HCT116 (cell line): ENCODE measurements around the gene CAPN2. TPM values are rescaled to one million over a fixed set of nuclear protein-coding genes. Genes with fewer than 3 reads are reported as not detected.

Experiments used
- ATAC-seq: fragments of 200-7000 bp; cut with Tn5 transposase; 2 replicates; pipeline ENCODE4 v1.9.1; 2020; ENCODE audit warnings: mild to moderate bottlenecking, moderate library complexity
- BruUV-seq: library from RNA; stranded (reverse); fragments of 400-500 nt; replicated peaks from 2 replicates; lab custom pipeline; 2021; lab: Mats Ljungman, UMichigan
- CTCF ChIA-PET: fragments of 300-600 bp; sonication (Branson Sonifier 250); formaldehyde crosslinking; loops from one replicate; lab custom pipeline; 2021; ENCODE audit warnings: antibody characterized with exemption; lab: Charles Lee
- POLR2A ChIA-PET: fragments of 300-600, 350-600 bp; sonication (Branson Sonifier 250); formaldehyde crosslinking; loops from one replicate; lab custom pipeline; 2021; ENCODE audit warnings: antibody characterized with exemption; lab: Charles Lee
- RAD21 ChIA-PET, 2 experiments: fragments of 300-600 bp; sonication (Branson Sonifier 250); formaldehyde crosslinking; loops; one replicate each; lab custom pipeline; 2023; ENCODE audit warnings: low total read pairs in 2 of 2; ENCODE audit not compliant: uncharacterized antibody in 2 of 2, unreplicated experiment in 2 of 2, low non-redundant PET in 1 of 2; lab: Charles Lee
- DNase-seq: peaks from one replicate; pipeline ENCODE4 v3.0.0-alpha.2; 2010; ENCODE audit warnings: low read depth, low spot score
- H2AFZ ChIP-seq: fragments of 200-600 bp; shearing (Covaris generic), sonication (generic); 2 replicates; pipeline ENCODE4 v1.6.1; 2017; ENCODE audit warnings: low read depth, mixed run types, mixed read lengths, antibody characterized with exemption, low read length; ENCODE audit not compliant: poor library complexity, severe bottlenecking
- H3K27ac ChIP-seq: 2 replicates; pipeline ENCODE4 v1.5.1; 2012; ENCODE audit warnings: low read depth, low read length
- H3K27me3 ChIP-seq: fragments of 200-600 bp; sonication (generic); 2 replicates; pipeline ENCODE4 v1.6.1; 2016; ENCODE audit warnings: mixed run types, low read length, mixed read lengths; ENCODE audit not compliant: insufficient read depth
- H3K36me3 ChIP-seq, 2 experiments: fragments of 200-500 bp in 1 of 2; fragments of 200-600 bp in 1 of 2; sonication (Bioruptor generic) in 1 of 2; sonication (generic) in 1 of 2; 2 replicates each; pipeline versions ENCODE4 v1.5.1 to v1.6.1; 2014 to 2016; ENCODE audit warnings: low read length in 2 of 2, inconsistent platforms in 1 of 2, mixed read lengths in 1 of 2, mixed run types in 1 of 2; ENCODE audit not compliant: insufficient read depth in 2 of 2, control insufficient read depth in 1 of 2
- H3K4me1 ChIP-seq, 2 experiments: fragments of 200-600 bp in 1 of 2; sonication (generic) in 1 of 2; 2 replicates each; pipeline versions ENCODE4 v1.5.1 to v1.6.1; 2012 to 2017; ENCODE audit warnings: low read length in 2 of 2, inconsistent platforms in 1 of 2, mild to moderate bottlenecking in 1 of 2, mixed read lengths in 1 of 2, mixed run types in 1 of 2, moderate library complexity in 1 of 2; ENCODE audit not compliant: insufficient read depth in 2 of 2, control insufficient read depth in 1 of 2
- H3K4me2 ChIP-seq: fragments of 200-600 bp; sonication (generic); 2 replicates; pipeline ENCODE4 v1.6.1; 2017; ENCODE audit warnings: mixed run types, low read length, mixed read lengths
- H3K4me3 ChIP-seq, 2 experiments: fragments of 200-600 bp in 1 of 2; sonication (generic) in 1 of 2; replicated peaks in 1 of 2; 2 replicates each; pipeline ENCODE4 v1.5.1; 2011 to 2016; ENCODE audit warnings: low read length in 2 of 2, control low read depth in 1 of 2, low read depth in 1 of 2, mild to moderate bottlenecking in 1 of 2, mixed read lengths in 1 of 2, mixed run types in 1 of 2
- H3K79me2 ChIP-seq: fragments of 200-600 bp; sonication (generic); 2 replicates; pipeline ENCODE4 v1.6.1; 2017; ENCODE audit warnings: mild to moderate bottlenecking, mixed run types, low read length, moderate library complexity, mixed read lengths; ENCODE audit not compliant: insufficient read depth
- H3K9ac ChIP-seq: fragments of 200-600 bp; sonication (generic); 2 replicates; pipeline ENCODE4 v1.6.1; 2016; ENCODE audit warnings: low read length, mixed read lengths
- H3K9me2 ChIP-seq: fragments of 200-600 bp; sonication (generic), shearing (Covaris generic); 2 replicates; pipeline ENCODE4 v1.6.1; 2017; ENCODE audit warnings: mixed run types, mild to moderate bottlenecking, moderate library complexity; ENCODE audit not compliant: insufficient read depth
- H3K9me3 ChIP-seq, 2 experiments: fragments of 200-500 bp in 1 of 2; fragments of 200-600 bp in 1 of 2; sonication (Bioruptor generic) in 1 of 2; sonication (generic) in 1 of 2; 2 replicates each; pipeline ENCODE4 v1.6.1; 2014 to 2017; ENCODE audit warnings: low read length in 2 of 2, mixed read lengths in 2 of 2, inconsistent platforms in 1 of 2, low read depth in 1 of 2, mild to moderate bottlenecking in 1 of 2, mixed run types in 1 of 2, moderate library complexity in 1 of 2; ENCODE audit not compliant: control insufficient read depth in 1 of 2, insufficient read depth in 1 of 2
- H4K20me1 ChIP-seq: fragments of 200-600 bp; sonication (generic), shearing (Covaris generic); 2 replicates; pipeline ENCODE4 v1.6.1; 2017; ENCODE audit warnings: mixed run types, mild to moderate bottlenecking, moderate library complexity; ENCODE audit not compliant: insufficient read depth
- CEBPB ChIP-seq: IDR thresholded peaks from 2 replicates; pipeline ENCODE4 v1.6.1; 2012; ENCODE audit warnings: low read depth
- ELF1 ChIP-seq: IDR thresholded peaks from 2 replicates; pipeline ENCODE4 v1.6.1; 2012; ENCODE audit warnings: low read depth, borderline replicate concordance
- EZH2 ChIP-seq: fragments of 200-600 bp; sonication (generic); IDR thresholded peaks from 2 replicates; pipeline ENCODE4 v1.6.1; 2017; ENCODE audit warnings: antibody characterized with exemption, mixed run types
- EZH2phosphoT487 ChIP-seq: fragments of 200-600 bp; IDR thresholded peaks from 2 replicates; pipeline ENCODE4 v1.6.1; 2018; ENCODE audit warnings: antibody characterized with exemption, borderline replicate concordance
- POLR2A ChIP-seq: IDR thresholded peaks from 2 replicates; pipeline ENCODE4 v1.7.0; 2011; ENCODE audit warnings: borderline replicate concordance; ENCODE audit not compliant: insufficient read depth, insufficient read length; ENCODE audit errors: extremely low read depth
- POLR2AphosphoS5 ChIP-seq: IDR thresholded peaks from 2 replicates; pipeline ENCODE4 v1.6.1; 2011; ENCODE audit warnings: mild to moderate bottlenecking, low read depth, low read length, moderate library complexity
- SP1 ChIP-seq: IDR thresholded peaks from 2 replicates; pipeline ENCODE4 v1.6.1; 2012; ENCODE audit warnings: low read depth
- SRF ChIP-seq: IDR thresholded peaks from 2 replicates; pipeline ENCODE4 v1.6.1; 2012; ENCODE audit warnings: low read depth
- YY1 ChIP-seq: IDR thresholded peaks from 2 replicates; pipeline ENCODE4 v1.6.1; 2011; ENCODE audit warnings: low read length, low read depth, moderate library complexity, mild to moderate bottlenecking; ENCODE audit not compliant: insufficient replicate concordance; ENCODE audit errors: extremely low read depth
- ZNF274 ChIP-seq: fragments of 200-500 bp; sonication (Bioruptor generic); IDR thresholded peaks from 2 replicates; pipeline ENCODE4 v1.6.1; 2014; ENCODE audit warnings: mild to moderate bottlenecking, low read depth, low read length, inconsistent platforms
- intact Hi-C: fragments of 100-400 bp; cut with micrococcal nuclease; formaldehyde crosslinking; loops from 2 replicates; pipeline ENCODE4 v1.10.0; 2022
- total RNA-seq: library from RNA; stranded (reverse); gene quantifications from one replicate; pipeline ENCODE4 v1.2.1, GENCODE V29; 2021; ENCODE audit not compliant: unreplicated experiment
- TF ChIP-seq, protein P1 (sequence below): IDR thresholded peaks from 2 replicates; pipeline ENCODE4 v1.6.1; 2012
- TF ChIP-seq, protein P2 (sequence below): IDR thresholded peaks from 2 replicates; pipeline ENCODE4 v1.6.1; 2012

The CAPN2 gene
- total RNA-seq, 1 experiment from 2014 or later: 173 TPM

DNA sequence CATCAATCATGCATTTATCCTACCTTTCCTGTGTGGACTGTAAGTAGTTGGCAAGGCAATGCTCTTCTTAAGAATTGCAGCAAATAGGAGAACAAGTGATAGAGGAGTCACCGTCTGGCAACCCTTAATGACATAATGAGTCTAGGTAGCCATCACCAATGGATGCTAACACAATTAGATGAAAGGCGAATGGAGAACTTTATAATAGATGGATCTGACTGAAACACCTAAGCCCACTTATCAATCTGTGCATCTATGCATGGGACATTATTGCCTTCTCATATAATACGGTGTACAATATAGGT lies 27.9 kb upstream of the CAPN2 start:
- intact Hi-C loops: loop anchor here (1.0 to 5.0 kb wide), 4 partner anchors 153 to 892 kb away; no protein-coding TSS in a partner anchor
- Histone ChIP-seq H3K9ac (no peak overlapping the region), H3K27ac (no peak overlapping the region), H3K4me3 (no peak overlapping the region), H4K20me1 (no peaks in the 10 kb centered on the region)
- RAD21 ChIA-PET: interaction anchor here (1.1 to 1.5 kb wide), 2 partner anchors 153 to 560 kb away, joined by 4 to 7 read pairs; no protein-coding TSS in a partner anchor
- no peak for DNase-seq
- TF ChIP-seq ELF1: no peak
- no peak for TF ChIP-seq SRF
- no peak for TF ChIP-seq CEBPB
- no peak for TF ChIP-seq SP1
- no peak for TF ChIP-seq EZH2
- no peak for TF ChIP-seq ZNF274
- TF ChIP-seq, protein P1, sequence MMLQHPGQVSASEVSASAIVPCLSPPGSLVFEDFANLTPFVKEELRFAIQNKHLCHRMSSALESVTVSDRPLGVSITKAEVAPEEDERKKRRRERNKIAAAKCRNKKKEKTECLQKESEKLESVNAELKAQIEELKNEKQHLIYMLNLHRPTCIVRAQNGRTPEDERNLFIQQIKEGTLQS: no peak
- TF ChIP-seq, all 23 proteins: peak for 0
- no peaks in the 10 kb centered on the region for H3K36me3 ChIP-seq
- no peaks in the 10 kb centered on the region for H3K79me2 ChIP-seq
- no peaks in the 10 kb centered on the region for H3K9me3 ChIP-seq
- CTCF ChIA-PET: interaction anchor here (1.0 to 3.2 kb wide), 6 partner anchors 16 to 594 kb away, joined by 3 to 50 read pairs (median 5); no protein-coding TSS in a partner anchor
- ATAC-seq: peak; percentile 39
- H3K9me2 ChIP-seq: no peaks in the 10 kb centered on the region
- H3K4me1 ChIP-seq: peaks cover 0 to 4% of the 10 kb centered on the region in 2 experiments; a peak in 1 of 4 replicates
- POLR2A ChIA-PET: interaction anchor here (1.8 kb wide), 1 partner anchor 551 kb away, joined by 4 read pairs; no protein-coding TSS in a partner anchor
- no peak overlapping the region for H2AFZ ChIP-seq
- 0 out of 2 replicates have a peak, but pooled peaks cover 5% of the 10 kb centered on the region for H3K27me3 ChIP-seq
- BruUV-seq: no TSS peak
- H3K4me2 ChIP-seq: no peak overlapping the region

DNA sequence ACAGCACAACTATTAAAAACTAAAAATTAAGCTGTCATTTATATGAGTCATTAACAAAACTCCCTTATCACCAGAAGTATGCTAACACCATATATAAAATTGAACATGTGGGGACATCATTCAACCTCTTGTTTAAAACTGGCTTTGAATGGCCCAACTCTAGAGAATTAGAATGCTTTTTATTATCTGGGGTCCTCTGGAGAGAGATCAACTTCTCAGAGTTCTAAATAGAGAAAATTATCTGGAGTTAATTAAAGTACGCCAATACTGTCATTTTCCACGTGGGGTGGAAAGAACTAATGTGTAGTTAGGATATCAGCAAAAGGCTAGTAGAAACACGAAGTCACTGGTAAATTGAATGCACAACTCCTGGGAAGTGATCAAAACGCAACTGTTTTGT lies 21.2 kb upstream of the CAPN2 start:
- RAD21 ChIA-PET: no interaction called here
- ATAC-seq: no peak
- Histone ChIP-seq H2AFZ (no peak overlapping the region), H3K79me2 (no peaks in the 10 kb centered on the region), H3K4me1 (no peaks in the 10 kb centered on the region), H3K27ac (no peak overlapping the region), H3K9me2 (no peaks in the 10 kb centered on the region), H3K9ac (no peak overlapping the region), H3K4me3 (no peak overlapping the region), H3K9me3 (no peaks in the 10 kb centered on the region), H4K20me1 (no peaks in the 10 kb centered on the region), H3K4me2 (no peak overlapping the region), H3K27me3 (no peaks in the 10 kb centered on the region), H3K36me3 (no peaks in the 10 kb centered on the region)
- CTCF ChIA-PET: no interaction called here
- POLR2A ChIA-PET: no interaction called here
- intact Hi-C loops: no loop called here
- no peak for DNase-seq
- no TSS peak for BruUV-seq
- TF ChIP-seq, protein P2, sequence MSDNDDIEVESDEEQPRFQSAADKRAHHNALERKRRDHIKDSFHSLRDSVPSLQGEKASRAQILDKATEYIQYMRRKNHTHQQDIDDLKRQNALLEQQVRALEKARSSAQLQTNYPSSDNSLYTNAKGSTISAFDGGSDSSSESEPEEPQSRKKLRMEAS: no peak
- TF ChIP-seq POLR2AphosphoS5 (no peak), EZH2phosphoT487 (no peak), YY1 (no peak), ELF1 (no peak), POLR2A (no peak)
- TF ChIP-seq, protein P1: no peak
